Measurements from ENCODE around the gene SCMH1.
A peak's percentile ranks its signal among the peaks of the same experiment; 100 is the strongest.

The SCMH1 gene

GRCh38 chr1:41014871-41015270 lies 227.2 kb downstream of the SCMH1 start:
- no peak for DNase-seq
- intact Hi-C loops (cut with DNase I): no loop called here

DNA sequence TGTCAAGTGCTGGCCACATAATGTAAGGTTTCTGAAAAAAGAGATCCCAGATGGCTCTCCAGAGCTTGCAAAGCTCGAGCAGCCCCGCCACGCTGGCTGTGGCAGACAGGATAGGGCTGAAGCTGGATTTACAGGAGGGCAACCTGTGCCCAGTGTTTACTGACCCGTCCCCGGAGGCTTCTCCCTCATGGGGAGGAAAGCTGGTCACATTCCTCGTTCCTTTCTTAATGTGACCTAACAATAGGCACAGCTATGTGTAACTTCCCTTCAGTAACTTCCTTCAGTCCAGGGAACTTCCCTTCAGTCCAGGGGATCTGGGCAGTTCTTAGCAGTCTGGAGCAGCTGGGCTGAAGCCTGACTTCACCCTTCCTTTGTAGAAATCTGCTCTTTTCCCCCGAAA lies 228.3 kb downstream of the SCMH1 start:
- intact Hi-C loops (cut with DNase I): no loop called here
- no peak for DNase-seq

- no peak for DNase-seq
- intact Hi-C loops (cut with DNase I): no loop called here
Observed at GRCh38 chr1:41013024-41013423, 229.1 kb downstream of the SCMH1 start.

- intact Hi-C loops (cut with DNase I): no loop called here
- DNase-seq: no peak
Observed at GRCh38 chr1:41010345-41010744, 231.8 kb downstream of the SCMH1 start.

DNA sequence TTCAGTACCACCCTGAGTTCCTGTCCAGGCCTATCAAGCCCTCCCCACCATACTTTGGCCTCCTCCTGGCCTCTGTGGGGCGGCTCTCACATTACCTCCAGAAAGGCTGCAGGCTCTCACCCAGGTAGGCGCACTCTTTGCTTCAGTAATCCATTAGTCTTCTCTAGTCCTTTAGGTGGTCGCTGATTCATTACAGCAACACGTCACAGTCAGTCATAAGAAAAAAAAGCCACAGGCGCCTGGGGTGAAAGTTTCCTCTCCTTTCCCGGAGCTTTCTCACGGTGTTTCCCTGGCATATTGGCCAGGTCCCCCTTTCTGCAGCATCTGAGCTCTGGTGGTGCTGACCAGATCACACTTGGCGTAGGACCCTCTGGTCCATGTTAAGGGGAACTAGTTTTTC lies 232.6 kb downstream of the SCMH1 start:
- DNase-seq: no peak

GRCh38 chr1:41006942-41007865 lies 234.9 kb downstream of the SCMH1 start:
- intact Hi-C loops (cut with DNase I): no loop called here
- DNase-seq: peak in 3 of 10 donors; percentile 20 to 87 (median 79)

More for the DNA sequence above, 232.6 kb downstream of the SCMH1 start:
- intact Hi-C loops (cut with DNase I): no loop called here

DNA sequence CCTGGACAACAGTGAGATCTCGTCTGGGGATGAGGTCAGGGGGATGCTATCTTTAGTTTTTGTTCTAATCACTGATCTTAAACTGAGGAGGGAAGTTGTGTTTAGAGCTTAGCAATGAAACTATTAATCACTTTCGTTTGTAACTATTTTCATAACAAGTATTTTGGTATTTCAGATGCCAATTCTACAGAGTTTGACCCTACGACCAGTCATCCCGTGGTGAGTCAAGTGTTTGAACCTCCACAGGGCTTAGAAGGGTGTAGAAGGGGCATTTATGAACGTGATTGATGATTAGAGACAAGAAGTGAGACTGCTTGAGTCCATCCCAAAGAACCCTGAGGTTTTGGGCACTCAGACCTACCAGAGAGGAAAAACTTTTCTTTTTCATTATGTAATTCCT lies 236.2 kb downstream of the SCMH1 start:
- no peak for DNase-seq
- intact Hi-C loops (cut with DNase I): no loop called here

GRCh38 chr1:41003640-41004220 lies 238.4 kb downstream of the SCMH1 start:
- peak; percentile 76 to 98 (median 91) for DNase-seq
- intact Hi-C loops (cut with DNase I): loop anchor here (2.0 kb wide), 1 partner anchor 23 kb away; no protein-coding TSS in a partner anchor

- intact Hi-C loops (cut with DNase I): loop anchor here (2.0 kb wide), 1 partner anchor 22 kb away; no protein-coding TSS in a partner anchor
Observed at GRCh38 chr1:41003127-41003639, 238.9 kb downstream of the SCMH1 start.

GRCh38 chr1:40998668-40999067 lies 243.4 kb downstream of the SCMH1 start:
- intact Hi-C loops (cut with DNase I): no loop called here
- no peak for DNase-seq

More at GRCh38 chr1:41003127-41003639, 238.9 kb downstream of the SCMH1 start:
- DNase-seq: peak in 1 of 10 donors; percentile 57

GRCh38 chr1:40997096-40997495 lies 245.0 kb downstream of the SCMH1 start:
- no peak for DNase-seq
- intact Hi-C loops (cut with DNase I): no loop called here

DNA sequence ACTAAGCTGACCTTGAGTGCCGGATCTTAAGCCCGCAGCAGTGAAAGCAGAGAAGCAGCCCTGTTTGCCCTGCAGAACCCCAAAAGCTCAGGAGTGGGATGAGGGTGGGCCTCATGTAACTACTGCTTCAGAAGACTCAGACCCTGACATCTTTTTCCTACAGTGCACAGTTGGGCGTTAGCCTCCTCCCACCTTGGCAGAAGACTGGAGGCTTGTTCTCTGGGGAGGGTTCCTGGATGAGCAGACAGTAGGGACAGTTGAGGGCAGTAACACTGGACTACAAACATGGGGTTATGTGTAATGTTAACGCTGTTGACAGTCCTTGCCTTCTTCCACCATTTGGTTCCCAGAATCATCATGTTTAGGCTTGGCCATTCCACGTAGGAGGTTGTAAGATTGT lies 253.0 kb downstream of the SCMH1 start:
- intact Hi-C loops (cut with DNase I): no loop called here
- DNase-seq: no peak

- intact Hi-C loops (cut with DNase I): no loop called here
- DNase-seq: no peak
Observed at GRCh38 chr1:40988280-40988679, 253.8 kb downstream of the SCMH1 start.

- intact Hi-C loops (cut with DNase I): no loop called here
- no peak for DNase-seq
Observed at GRCh38 chr1:40987439-40988276, 254.4 kb downstream of the SCMH1 start.

GRCh38 chr1:40986956-40987355 lies 255.2 kb downstream of the SCMH1 start:
- intact Hi-C loops (cut with DNase I): no loop called here
- no peak for DNase-seq

DNA sequence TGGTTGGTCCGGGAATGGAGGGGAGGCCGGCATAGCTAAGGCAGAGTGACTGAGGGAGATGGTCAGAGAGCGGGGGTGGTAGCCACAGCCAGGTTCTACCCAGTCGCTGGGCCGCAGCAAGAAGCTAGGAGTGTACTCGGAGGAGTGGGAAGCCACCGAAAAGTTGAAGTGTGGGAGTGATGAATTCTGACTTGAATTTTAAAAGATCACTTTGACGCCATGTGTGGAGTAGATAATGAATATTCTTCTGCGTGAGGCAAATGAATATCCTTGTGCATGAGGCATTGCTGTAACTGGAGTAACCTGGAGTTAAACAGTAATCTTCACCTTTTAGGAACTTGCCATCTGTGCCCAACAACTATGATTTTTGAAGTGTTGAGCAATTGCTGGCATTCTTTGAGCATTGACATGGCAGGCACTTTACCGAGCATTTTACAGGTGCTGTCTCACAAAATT lies 255.8 kb downstream of the SCMH1 start:
- peak in 1 of 10 donors; percentile 89 for DNase-seq
- intact Hi-C loops (cut with DNase I): no loop called here

DNA sequence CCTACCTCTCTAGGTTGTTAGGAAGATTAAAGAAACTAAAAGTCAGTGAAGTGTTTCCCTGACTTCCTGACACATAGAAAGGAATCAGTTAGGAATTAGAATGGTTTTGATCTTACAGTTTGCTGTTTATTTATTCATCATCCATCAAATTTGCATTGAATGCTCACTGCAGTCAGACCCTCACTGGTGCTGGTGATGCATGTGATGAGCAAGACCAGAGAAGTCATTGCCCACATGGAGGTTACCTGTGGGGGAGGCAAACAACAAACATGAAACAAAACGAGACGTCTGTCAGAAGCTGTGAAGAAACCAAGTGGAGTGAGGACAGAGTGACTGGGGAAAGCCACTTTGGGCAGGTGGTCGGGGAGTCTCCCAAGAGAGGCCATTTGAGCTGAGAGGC lies 256.2 kb downstream of the SCMH1 start:
- no peak for DNase-seq
- intact Hi-C loops (cut with DNase I): no loop called here

- DNase-seq: no peak
- intact Hi-C loops (cut with DNase I): no loop called here
Observed at GRCh38 chr1:40985161-40985560, 256.9 kb downstream of the SCMH1 start.

GRCh38 chr1:40984531-40984930 lies 257.6 kb downstream of the SCMH1 start:
- intact Hi-C loops (cut with DNase I): no loop called here
- DNase-seq: no peak

DNA sequence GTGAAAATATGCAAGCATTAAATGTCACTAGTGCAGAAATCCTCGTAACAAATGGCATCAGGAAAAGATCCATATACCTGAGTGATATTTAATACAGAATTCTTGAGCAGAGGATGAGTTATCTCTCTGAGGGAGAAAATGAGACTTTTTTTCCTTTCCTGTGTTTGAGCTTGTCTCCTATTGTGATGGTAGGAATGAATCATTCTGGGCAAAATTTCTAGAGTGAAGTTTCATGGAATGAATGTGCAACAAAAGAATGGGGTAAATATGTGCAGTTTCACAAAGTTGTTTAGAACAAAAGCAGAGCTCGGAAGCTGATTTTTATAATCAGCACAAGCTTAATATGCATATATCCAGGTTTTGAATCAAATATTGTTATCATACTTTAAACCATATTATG lies 258.0 kb downstream of the SCMH1 start:
- intact Hi-C loops (cut with DNase I): no loop called here
- DNase-seq: no peak

GRCh38 chr1:40983286-40983685 lies 258.8 kb downstream of the SCMH1 start:
- intact Hi-C loops (cut with DNase I): no loop called here
- no peak for DNase-seq
